ENCODE data around the gene ZNF879.

The ZNF879 gene

GRCh38 chr5:179023528-179024189 lies at the start of gene ZNF879:
Gene ZNF879, plus strand, starts transcription at chr5:179023804. Its CDS starts 1,201 bp downstream, at chr5:179025005.
- Mint-ChIP-seq H3K27me3 (no peaks in the 10 kb centered on the region), H3K4me3 (peak within 1 kb of the TSS; percentile 88), H3K27ac (peak within 1 kb of the TSS; percentile 90), H3K4me1 (ENCODE audit: low read depth) (peaks cover 15% of the 10 kb centered on the region), H3K9me3 (peaks cover 28% of the 10 kb centered on the region), H3K36me3 (ENCODE audit: low read depth) (peaks cover 52% of the 10 kb centered on the region)
- peak; percentile 94 for DNase-seq

DNA sequence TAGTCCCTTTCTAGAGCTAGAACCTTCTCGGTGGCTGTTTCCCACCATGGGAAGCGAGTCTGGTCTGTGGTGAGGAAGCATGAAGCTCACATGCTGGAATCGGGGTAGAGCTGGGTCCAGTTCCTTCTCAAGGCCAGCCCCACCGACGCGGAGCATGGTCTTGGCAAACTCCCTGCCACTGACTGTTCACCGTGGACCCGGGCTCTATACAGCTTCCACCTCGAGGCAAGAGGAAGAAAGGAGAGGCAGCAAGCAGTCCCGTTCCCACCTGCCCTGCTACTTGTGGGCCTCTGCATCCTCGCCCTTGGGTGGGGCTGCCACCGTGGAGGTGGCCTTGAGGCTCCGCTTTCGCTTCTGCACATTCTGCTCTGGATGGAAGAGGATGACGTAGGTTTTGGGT lies 42.2 kb upstream of the ZNF879 start:
- H3K27me3 Mint-ChIP-seq: no peaks in the 10 kb centered on the region
- H3K36me3 Mint-ChIP-seq (ENCODE audit: low read depth): no peaks in the 10 kb centered on the region
- H3K27ac Mint-ChIP-seq: no peak overlapping the region
- H3K9me3 Mint-ChIP-seq: peaks cover 49% of the 10 kb centered on the region
- no peaks in the 10 kb centered on the region for H3K4me1 Mint-ChIP-seq (ENCODE audit: low read depth)
- no peak overlapping the region for H3K4me3 Mint-ChIP-seq
- DNase-seq: no peak

DNA sequence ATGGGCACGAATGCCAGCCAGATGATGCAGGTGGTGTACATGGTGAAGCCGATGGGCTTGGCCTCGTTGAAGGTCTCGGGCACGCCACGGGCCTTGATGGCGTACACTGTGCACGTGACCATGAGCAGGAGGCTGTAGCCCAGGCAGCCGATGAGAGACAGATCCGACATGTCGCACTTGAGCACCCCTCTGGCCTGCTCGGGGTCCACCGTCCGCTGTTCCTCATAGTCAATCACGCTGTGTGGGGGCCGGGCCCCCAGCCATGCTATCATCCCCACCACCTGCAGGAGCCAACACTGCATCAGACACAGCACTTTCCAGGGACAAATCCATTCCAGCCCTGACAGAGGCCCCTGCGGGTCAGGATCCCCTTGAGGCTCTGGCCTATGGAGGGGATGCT lies 40.7 kb upstream of the ZNF879 start:
- Mint-ChIP-seq H3K36me3 (ENCODE audit: low read depth) (no peaks in the 10 kb centered on the region), H3K9me3 (peaks cover 44% of the 10 kb centered on the region), H3K27ac (no peak overlapping the region), H3K27me3 (no peaks in the 10 kb centered on the region), H3K4me1 (ENCODE audit: low read depth) (no peaks in the 10 kb centered on the region), H3K4me3 (no peak overlapping the region)
- DNase-seq: no peak

DNA sequence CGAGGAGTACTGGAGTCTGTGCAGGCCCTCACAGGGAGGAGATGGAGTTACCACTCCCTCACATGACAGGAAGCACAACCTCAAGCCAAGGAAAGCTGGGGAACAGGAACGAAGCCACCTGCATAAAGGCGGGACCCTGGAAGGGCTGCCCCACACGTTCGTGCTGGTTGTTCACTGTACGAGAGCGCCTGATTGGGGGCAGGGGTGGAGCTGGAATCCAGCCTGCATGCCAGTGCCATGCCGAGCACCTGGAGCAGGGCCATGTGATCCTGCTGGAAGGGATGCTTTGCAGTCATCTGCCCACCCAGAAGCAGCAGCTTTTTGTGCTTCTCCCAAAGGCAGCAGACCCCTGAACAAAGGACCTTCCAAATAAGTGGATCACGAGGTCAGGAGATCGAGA lies 39.9 kb upstream of the ZNF879 start:
- DNase-seq: no peak
- no peaks in the 10 kb centered on the region for H3K36me3 Mint-ChIP-seq (ENCODE audit: low read depth)
- peaks cover 38% of the 10 kb centered on the region for H3K9me3 Mint-ChIP-seq
- no peak overlapping the region for H3K4me3 Mint-ChIP-seq
- no peak overlapping the region for H3K27ac Mint-ChIP-seq
- H3K4me1 Mint-ChIP-seq (ENCODE audit: low read depth): no peaks in the 10 kb centered on the region
- no peaks in the 10 kb centered on the region for H3K27me3 Mint-ChIP-seq

GRCh38 chr5:178984145-178985072 lies 39.2 kb upstream of the ZNF879 start:
- Mint-ChIP-seq H3K36me3 (ENCODE audit: low read depth) (no peaks in the 10 kb centered on the region), H3K4me3 (no peak overlapping the region), H3K9me3 (peaks cover 31% of the 10 kb centered on the region), H3K27me3 (no peaks in the 10 kb centered on the region), H3K27ac (no peak overlapping the region), H3K4me1 (ENCODE audit: low read depth) (no peaks in the 10 kb centered on the region)
- DNase-seq: no peak

- Mint-ChIP-seq H3K36me3 (ENCODE audit: low read depth) (no peaks in the 10 kb centered on the region), H3K27me3 (no peaks in the 10 kb centered on the region), H3K9me3 (peaks cover 19% of the 10 kb centered on the region), H3K4me1 (ENCODE audit: low read depth) (no peaks in the 10 kb centered on the region), H3K27ac (no peak overlapping the region), H3K4me3 (no peak overlapping the region)
- no peak for DNase-seq
These were observed 37.2 kb upstream of the ZNF879 start for GRCh38 chr5:178986326-178986960.

GRCh38 chr5:178988436-178989220 lies 35.0 kb upstream of the ZNF879 start:
- no peak overlapping the region for H3K27ac Mint-ChIP-seq
- H3K4me3 Mint-ChIP-seq: no peak overlapping the region
- no peaks in the 10 kb centered on the region for H3K4me1 Mint-ChIP-seq (ENCODE audit: low read depth)
- no peak for DNase-seq
- H3K36me3 Mint-ChIP-seq (ENCODE audit: low read depth): no peaks in the 10 kb centered on the region
- H3K27me3 Mint-ChIP-seq: peaks cover 20% of the 10 kb centered on the region
- H3K9me3 Mint-ChIP-seq: peaks cover 9% of the 10 kb centered on the region

GRCh38 chr5:178989311-178989710 lies 34.3 kb upstream of the ZNF879 start:
- H3K27me3 Mint-ChIP-seq: peaks cover 27% of the 10 kb centered on the region
- H3K27ac Mint-ChIP-seq: no peak overlapping the region
- H3K36me3 Mint-ChIP-seq (ENCODE audit: low read depth): no peaks in the 10 kb centered on the region
- no peak for DNase-seq
- no peaks in the 10 kb centered on the region for H3K4me1 Mint-ChIP-seq (ENCODE audit: low read depth)
- peaks cover 9% of the 10 kb centered on the region for H3K9me3 Mint-ChIP-seq
- H3K4me3 Mint-ChIP-seq: no peak overlapping the region

GRCh38 chr5:178990491-178990890 lies 33.1 kb upstream of the ZNF879 start:
- no peak overlapping the region for H3K4me3 Mint-ChIP-seq
- DNase-seq: no peak
- H3K36me3 Mint-ChIP-seq (ENCODE audit: low read depth): no peaks in the 10 kb centered on the region
- no peak overlapping the region for H3K27ac Mint-ChIP-seq
- H3K4me1 Mint-ChIP-seq (ENCODE audit: low read depth): peaks cover 2% of the 10 kb centered on the region
- H3K9me3 Mint-ChIP-seq: peaks cover 9% of the 10 kb centered on the region
- H3K27me3 Mint-ChIP-seq: peaks cover 32% of the 10 kb centered on the region

DNA sequence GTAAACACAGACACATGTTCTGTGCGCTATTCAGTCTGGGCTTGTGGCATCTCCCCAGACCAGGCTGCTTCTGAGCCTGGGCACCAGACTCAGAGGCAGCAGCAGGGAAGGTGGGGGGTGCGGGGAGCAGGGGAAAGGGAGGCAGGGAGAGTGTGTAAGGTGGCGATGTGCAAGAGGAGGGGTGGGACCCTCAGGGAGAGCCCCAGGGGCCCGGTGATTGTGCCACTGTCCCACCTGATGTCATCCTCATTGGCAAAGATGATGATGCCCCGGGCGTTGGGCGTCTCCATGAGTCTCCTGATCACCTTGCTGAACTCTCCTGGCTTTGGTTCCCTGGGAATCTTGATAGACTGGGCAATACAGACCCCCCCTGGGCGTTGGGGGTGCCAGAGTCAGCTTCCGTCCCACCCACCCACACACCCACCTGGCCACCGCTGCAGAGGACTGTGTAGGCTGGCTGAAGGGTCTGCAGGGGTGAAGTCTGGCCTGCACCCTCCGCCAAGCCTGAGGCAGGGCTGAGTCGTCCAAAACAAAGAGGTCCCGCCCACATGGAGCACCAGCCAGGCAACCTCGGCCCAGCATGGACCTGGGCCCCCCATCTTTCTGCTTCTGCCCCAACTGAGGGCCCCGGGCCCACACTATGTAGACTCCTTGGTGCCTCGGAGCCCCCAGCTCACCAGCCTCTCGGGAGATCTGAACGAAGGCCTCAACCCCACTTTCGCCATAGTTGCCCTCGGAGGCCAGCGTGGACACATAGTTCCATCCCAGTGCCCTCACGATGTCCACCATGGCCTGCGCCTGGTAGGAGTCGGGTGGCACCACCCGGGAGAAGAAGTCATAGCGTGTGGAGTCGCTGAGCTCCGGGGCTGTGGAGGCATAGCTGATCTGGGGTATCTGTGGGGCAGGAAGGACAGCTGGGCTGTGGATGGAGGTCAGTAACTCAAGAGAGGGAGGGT lies 32.1 kb upstream of the ZNF879 start:
- no peaks in the 10 kb centered on the region for H3K36me3 Mint-ChIP-seq (ENCODE audit: low read depth)
- no peak for DNase-seq
- H3K4me1 Mint-ChIP-seq (ENCODE audit: low read depth): peaks cover 2% of the 10 kb centered on the region
- no peak overlapping the region for H3K4me3 Mint-ChIP-seq
- no peak overlapping the region for H3K27ac Mint-ChIP-seq
- H3K9me3 Mint-ChIP-seq: peaks cover 9% of the 10 kb centered on the region
- H3K27me3 Mint-ChIP-seq: peaks cover 41% of the 10 kb centered on the region

GRCh38 chr5:178992291-178992895 lies 31.2 kb upstream of the ZNF879 start:
- peaks cover 2% of the 10 kb centered on the region for H3K4me1 Mint-ChIP-seq (ENCODE audit: low read depth)
- DNase-seq: no peak
- H3K4me3 Mint-ChIP-seq: no peak overlapping the region

DNA sequence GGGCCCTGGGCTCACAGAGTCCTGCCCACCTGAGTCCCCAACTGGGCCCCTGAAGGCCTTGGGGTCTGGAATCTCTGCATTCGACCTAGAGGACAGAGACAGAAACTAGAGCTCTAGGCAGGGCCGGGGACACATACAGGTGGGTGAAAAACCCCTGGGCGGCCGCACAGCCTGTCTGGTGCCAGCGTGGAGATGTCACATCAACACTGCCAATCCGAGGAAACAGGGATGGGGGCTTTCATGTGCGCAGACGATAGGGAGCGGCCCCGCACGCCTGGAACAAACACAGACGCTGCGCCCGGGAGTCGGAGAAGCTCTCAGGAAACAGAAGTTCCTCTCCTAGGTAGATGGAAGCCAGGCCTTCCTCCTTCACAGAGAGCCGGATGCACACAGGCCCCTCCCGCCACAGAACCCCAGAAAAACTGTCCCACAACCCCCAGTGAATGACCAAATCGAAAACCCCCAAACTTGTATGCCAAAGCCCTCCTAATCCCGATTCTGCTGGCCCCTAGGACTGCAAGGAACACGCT lies 30.3 kb upstream of the ZNF879 start:
- Mint-ChIP-seq H3K9me3 (peaks cover 3% of the 10 kb centered on the region), H3K36me3 (ENCODE audit: low read depth) (no peaks in the 10 kb centered on the region), H3K27ac (no peak overlapping the region), H3K4me1 (ENCODE audit: low read depth) (peaks cover 2% of the 10 kb centered on the region), H3K27me3 (peaks cover 48% of the 10 kb centered on the region), H3K4me3 (no peak overlapping the region)
- no peak for DNase-seq

More at GRCh38 chr5:178992291-178992895, 31.2 kb upstream of the ZNF879 start:
- peaks cover 6% of the 10 kb centered on the region for H3K9me3 Mint-ChIP-seq
- H3K27ac Mint-ChIP-seq: no peak overlapping the region
- H3K36me3 Mint-ChIP-seq (ENCODE audit: low read depth): no peaks in the 10 kb centered on the region
- H3K27me3 Mint-ChIP-seq: peaks cover 48% of the 10 kb centered on the region
